ENCODE data around the gene RIGI. TPM values are rescaled to one million over a fixed set of nuclear protein-coding genes. Genes with fewer than 3 reads are reported as not detected.

RIGI gene
- total and polyA plus RNA-seq, 2 of the 13 experiments (the other 11 are each of a cell fraction or from before 2014, with no cell fraction given) = 3.0 to 8.2 TPM

- TF ChIP-seq ZNF747 (CRISPR knock-in tag; IDR thresholded peaks at IDR 0.05; ENCODE audit: borderline replicate concordance) (no peak), PCBP2 (optimal IDR thresholded peaks at IDR 0.05; ENCODE audit: low read depth, low read length, poor library complexity, severe bottlenecking) (no peak), NCOA2 (CRISPR knock-in tag; IDR thresholded peaks at IDR 0.05) (0 out of 2 replicates have a peak, but pooled peaks have one; percentile 7), RNF219 (CRISPR knock-in tag; IDR thresholded peaks at IDR 0.05) (no peak), ZFP36L1 (CRISPR knock-in tag; IDR thresholded peaks at IDR 0.05) (no peak), MEF2D (CRISPR knock-in tag; IDR thresholded peaks at IDR 0.05) (no peak), MAFG (CRISPR knock-in tag; IDR thresholded peaks at IDR 0.05) (no peak), MTF1 (CRISPR knock-in tag; IDR thresholded peaks at IDR 0.05) (no peak), CSRNP2 (CRISPR knock-in tag; conservative IDR thresholded peaks at IDR 0.05; ENCODE audit: low read depth) (no peak), ATF7-NPFF (CRISPR knock-in tag; IDR thresholded peaks at IDR 0.05; ENCODE audit: low read depth) (no peak), GMEB2 (CRISPR knock-in tag; IDR thresholded peaks at IDR 0.05; ENCODE audit: low read depth) (no peak), CENPBD1 (CRISPR knock-in tag; IDR thresholded peaks at IDR 0.05; ENCODE audit: borderline replicate concordance, low read depth) (no peak), PRDM4 (CRISPR knock-in tag; IDR thresholded peaks at IDR 0.05; ENCODE audit: borderline replicate concordance) (no peak), YEATS2 (CRISPR knock-in tag; IDR thresholded peaks at IDR 0.05; ENCODE audit: borderline replicate concordance) (peak; percentile 41; the same call in 1 of the 2 replicates), ETV6 (CRISPR knock-in tag; conservative IDR thresholded peaks at IDR 0.05) (no peak)
- TF ChIP-seq, protein P1, sequence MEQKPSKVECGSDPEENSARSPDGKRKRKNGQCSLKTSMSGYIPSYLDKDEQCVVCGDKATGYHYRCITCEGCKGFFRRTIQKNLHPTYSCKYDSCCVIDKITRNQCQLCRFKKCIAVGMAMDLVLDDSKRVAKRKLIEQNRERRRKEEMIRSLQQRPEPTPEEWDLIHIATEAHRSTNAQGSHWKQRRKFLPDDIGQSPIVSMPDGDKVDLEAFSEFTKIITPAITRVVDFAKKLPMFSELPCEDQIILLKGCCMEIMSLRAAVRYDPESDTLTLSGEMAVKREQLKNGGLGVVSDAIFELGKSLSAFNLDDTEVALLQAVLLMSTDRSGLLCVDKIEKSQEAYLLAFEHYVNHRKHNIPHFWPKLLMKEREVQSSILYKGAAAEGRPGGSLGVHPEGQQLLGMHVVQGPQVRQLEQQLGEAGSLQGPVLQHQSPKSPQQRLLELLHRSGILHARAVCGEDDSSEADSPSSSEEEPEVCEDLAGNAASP (CRISPR knock-in tag; IDR thresholded peaks at IDR 0.05; ENCODE audit: borderline replicate concordance) = no peak
- TF ChIP-seq, protein P2, sequence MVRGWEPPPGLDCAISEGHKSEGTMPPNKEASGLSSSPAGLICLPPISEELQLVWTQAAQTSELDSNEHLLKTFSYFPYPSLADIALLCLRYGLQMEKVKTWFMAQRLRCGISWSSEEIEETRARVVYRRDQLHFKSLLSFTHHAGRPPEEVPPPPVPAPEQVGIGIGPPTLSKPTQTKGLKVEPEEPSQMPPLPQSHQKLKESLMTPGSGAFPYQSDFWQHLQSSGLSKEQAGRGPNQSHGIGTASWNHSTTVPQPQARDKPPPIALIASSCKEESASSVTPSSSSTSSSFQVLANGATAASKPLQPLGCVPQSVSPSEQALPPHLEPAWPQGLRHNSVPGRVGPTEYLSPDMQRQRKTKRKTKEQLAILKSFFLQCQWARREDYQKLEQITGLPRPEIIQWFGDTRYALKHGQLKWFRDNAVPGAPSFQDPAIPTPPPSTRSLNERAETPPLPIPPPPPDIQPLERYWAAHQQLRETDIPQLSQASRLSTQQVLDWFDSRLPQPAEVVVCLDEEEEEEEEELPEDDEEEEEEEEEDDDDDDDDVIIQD (CRISPR knock-in tag; IDR thresholded peaks at IDR 0.05; ENCODE audit: low read depth) = peak; percentile 57
Measured at GRCh38 chr9:32526041-32526706, at the start of gene RIGI (continued).

Measured in HepG2 (cell line).